Uterus (tissue), 2 donors: ENCODE results near the gene VPS11.

Source experiments
- CTCF ChIP-seq, 4 experiments: fragments of 200-600 bp in 2 of 4; fragments of 450-650 bp in 2 of 4; sonication (generic) in 2 of 4; IDR thresholded peaks; one replicate each; pipeline ENCODE4 v1.5.1; 2016 to 2019; ENCODE audit warnings: antibody characterized with exemption in 4 of 4, mild to moderate bottlenecking in 2 of 4, moderate library complexity in 1 of 4
- POLR2A ChIP-seq, 2 donors: fragments of 450-650 bp; IDR thresholded peaks; one replicate each; pipeline ENCODE4 v1.6.1; 2016; ENCODE audit warnings: antibody characterized with exemption in 2 of 2, mild to moderate bottlenecking in 1 of 2, moderate library complexity in 1 of 2

GRCh38 chr11:119061256-119061655 lies 6.4 kb upstream of the VPS11 start:
- no peak for TF ChIP-seq CTCF (IDR thresholded peaks at IDR 0.05)
- no peak for TF ChIP-seq POLR2A (IDR thresholded peaks at IDR 0.05)
